Suprapubic skin (tissue), 3 donors: ENCODE results near the gene MRC2.

ENCODE experiments used
- CTCF ChIP-seq, 2 donors: fragments of 200-600 bp in 1 of 2; fragments of 450-650 bp in 1 of 2; sonication (generic) in 1 of 2; IDR thresholded peaks; one replicate each; pipeline ENCODE4 v1.5.1; 2016 to 2019; ENCODE audit warnings: antibody characterized with exemption in 2 of 2, mild to moderate bottlenecking in 1 of 2, moderate library complexity in 1 of 2
- POLR2AphosphoS5 ChIP-seq, 3 donors: sonication (generic); formaldehyde crosslinking; IDR thresholded peaks; one replicate each; pipeline ENCODE4 v1.6.1; 2017; ENCODE audit warnings: antibody characterized with exemption in 3 of 3

GRCh38 chr17:62722625-62723024 is 95.2 kb downstream of the MRC2 start:
- TF ChIP-seq POLR2AphosphoS5 (IDR thresholded peaks at IDR 0.05), result no peak
- TF ChIP-seq CTCF (IDR thresholded peaks at IDR 0.05), result no peak
